Omental fat pad (tissue), 4 donors: Measurements from ENCODE around the gene PDE4D. TPM values are rescaled to one million over a fixed set of nuclear protein-coding genes. Genes with fewer than 3 reads are reported as not detected.

Source experiments
- ATAC-seq: fragments of 150-250 bp; one replicate; pipeline ENCODE4 v1.9.1; 2016; ENCODE audit warnings: mild to moderate bottlenecking, moderate library complexity; ENCODE audit not compliant: low FRiP score
- DNase-seq: peaks from one replicate; pipeline ENCODE4 v3.0.0-alpha.2; 2019; ENCODE audit warnings: low spot score
- CTCF ChIP-seq, 3 donors: fragments of 450-650 bp; IDR thresholded peaks; one replicate each; pipeline ENCODE4 v1.5.1; 2016 to 2017; ENCODE audit warnings: antibody characterized with exemption in 3 of 3, mild to moderate bottlenecking in 3 of 3, moderate library complexity in 2 of 3
- total RNA-seq, 4 donors: library from RNA; depleted of rRNA; stranded (reverse); fragments of >200 nt; gene quantifications; one replicate each; pipeline ENCODE4 v1.1.0, GENCODE V29; 2016

The PDE4D gene
- total RNA-seq, 4 donors from 2014 or later, result 32.5 to 94.8 (median 43.2) TPM

GRCh38 chr5:59715228-59715627, 178.3 kb downstream of the PDE4D start:
- ATAC-seq (no peak), DNase-seq (no peak)
- TF ChIP-seq CTCF (IDR thresholded peaks at IDR 0.05), result no peak

DNA sequence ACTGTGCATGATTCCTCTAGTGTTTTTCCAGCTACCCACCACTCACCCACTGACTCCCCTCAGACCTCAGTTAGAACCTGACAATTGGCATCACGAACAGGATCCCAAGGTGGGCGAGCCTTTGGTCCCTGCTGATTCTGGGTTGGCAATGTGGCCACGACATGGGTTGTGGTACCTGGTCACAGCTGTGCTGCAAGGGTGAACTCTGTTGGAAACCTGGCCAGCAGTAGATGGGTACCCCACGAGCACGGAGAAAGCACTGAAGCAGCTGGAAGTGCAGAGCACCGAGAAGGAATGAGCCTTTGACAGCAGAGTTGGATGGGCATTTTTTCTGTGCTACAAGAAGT, 180.1 kb downstream of the PDE4D start:
- ATAC-seq, result peak; percentile 8
- TF ChIP-seq CTCF (IDR thresholded peaks at IDR 0.05), result no peak
- no peak for DNase-seq

DNA sequence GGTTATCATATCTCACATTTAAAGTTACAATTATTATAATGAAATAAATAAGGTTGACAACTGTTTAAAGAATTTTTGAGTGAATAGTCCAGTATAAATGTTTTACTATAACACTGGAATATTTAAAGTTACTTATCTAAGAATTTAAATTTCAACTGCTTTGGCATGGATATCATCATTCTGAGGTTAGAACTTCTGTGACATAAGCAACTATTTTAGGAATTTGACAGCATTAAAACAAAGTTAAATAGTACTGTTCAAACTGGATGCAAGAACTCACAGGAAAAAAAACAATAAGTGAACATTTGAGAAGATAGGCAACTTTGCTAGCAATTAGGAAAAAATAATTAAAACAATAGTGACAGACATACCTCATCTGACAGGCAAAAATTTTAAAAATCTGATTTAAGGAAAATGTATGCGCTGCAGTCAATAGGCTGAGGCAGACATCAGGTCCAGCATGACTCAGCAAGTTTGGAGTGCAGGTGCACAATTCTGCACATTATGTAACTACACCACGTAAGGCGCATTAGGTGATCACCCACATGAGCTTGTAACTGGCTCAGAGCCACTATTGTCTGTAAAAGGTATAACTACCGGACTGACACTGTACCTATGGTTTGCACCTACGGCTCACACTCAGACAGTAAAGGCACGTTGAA, 180.6 kb downstream of the PDE4D start:
- no peak for DNase-seq
- no peak for ATAC-seq
- no peak for TF ChIP-seq CTCF (IDR thresholded peaks at IDR 0.05)

- no peak for TF ChIP-seq CTCF (IDR thresholded peaks at IDR 0.05)
- ATAC-seq (no peak), DNase-seq (no peak)
These were observed 182.2 kb downstream of the PDE4D start for GRCh38 chr5:59711310-59711709.

DNA sequence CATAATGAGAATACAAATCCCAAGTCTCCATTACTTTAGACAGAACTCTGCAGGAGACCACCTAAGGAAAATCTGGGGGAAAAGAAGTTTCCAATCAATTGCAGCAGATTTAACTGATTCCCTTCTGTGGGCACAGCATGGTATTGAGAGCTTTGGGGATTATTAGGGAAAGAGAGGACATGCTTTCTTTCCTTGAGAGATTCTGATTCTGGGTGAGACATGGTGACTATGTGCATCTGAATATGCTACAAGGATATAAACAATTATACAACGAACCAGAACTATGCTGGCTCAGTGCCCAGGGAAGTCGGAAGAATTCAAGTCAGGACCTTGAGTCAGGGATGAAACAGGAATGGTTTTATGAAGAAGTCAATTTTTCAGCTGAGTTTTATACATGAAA, 183.7 kb downstream of the PDE4D start:
- no peak for DNase-seq
- ATAC-seq, result no peak
- no peak for TF ChIP-seq CTCF (IDR thresholded peaks at IDR 0.05)

DNA sequence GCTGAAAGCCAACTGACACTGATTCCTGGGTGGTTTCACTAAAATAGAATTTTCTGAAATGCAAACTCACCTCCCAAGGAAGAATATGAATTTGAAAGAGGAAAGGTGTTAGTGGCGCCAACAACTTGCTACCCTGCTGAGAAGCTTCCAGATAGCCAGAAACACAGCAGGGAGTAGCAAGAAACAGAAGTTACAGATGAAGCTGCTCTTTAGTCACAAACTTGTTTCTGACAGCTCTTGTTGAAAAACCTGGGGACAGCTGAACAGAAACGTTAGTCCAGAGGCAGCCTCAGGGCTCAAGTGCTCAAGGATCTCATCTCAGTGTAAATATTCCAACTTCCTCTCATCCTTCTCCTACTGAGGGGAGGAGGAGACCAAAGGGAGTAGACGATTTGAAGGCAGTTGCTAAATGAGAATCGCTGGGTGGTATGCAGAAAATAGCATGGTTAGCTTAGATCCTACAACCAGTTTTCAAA, 184.1 kb downstream of the PDE4D start:
- no peak for ATAC-seq
- no peak for TF ChIP-seq CTCF (IDR thresholded peaks at IDR 0.05)
- no peak for DNase-seq

- no peak for DNase-seq
- ATAC-seq, result no peak
- no peak for TF ChIP-seq CTCF (IDR thresholded peaks at IDR 0.05)
These were observed 188.6 kb downstream of the PDE4D start for GRCh38 chr5:59704936-59705335.
